Breast epithelium (tissue), 3 donors: ENCODE data around the gene SNX25.

ENCODE experiments used
- CTCF ChIP-seq, 3 donors: fragments of 450-650 bp; IDR thresholded peaks; one replicate each; pipeline ENCODE4 v1.5.1; 2016 to 2017; ENCODE audit warnings: antibody characterized with exemption in 3 of 3, mild to moderate bottlenecking in 3 of 3, moderate library complexity in 3 of 3
- POLR2A ChIP-seq: fragments of 450-650 bp; IDR thresholded peaks from one replicate; pipeline ENCODE4 v1.6.1; 2016; ENCODE audit warnings: antibody characterized with exemption, mild to moderate bottlenecking, moderate library complexity
- POLR2AphosphoS5 ChIP-seq, 3 donors: sonication (generic); formaldehyde crosslinking; IDR thresholded peaks; one replicate each; pipeline ENCODE4 v1.6.1; 2017; ENCODE audit warnings: antibody characterized with exemption in 3 of 3

- no peak for TF ChIP-seq CTCF (IDR thresholded peaks at IDR 0.05)
- no peak for TF ChIP-seq POLR2A
- no peak for TF ChIP-seq POLR2AphosphoS5 (IDR thresholded peaks at IDR 0.05)
Observed at GRCh38 chr4:185204238-185204910, 5.0 kb upstream of the SNX25 start.
